Measurements from ENCODE around the gene C12orf50. TPM values are rescaled to one million over a fixed set of nuclear protein-coding genes. Genes with fewer than 3 reads are reported as not detected.
"Not testable (repeated sequence)": the region's sequence is repeated elsewhere in the genome, so short reads cannot be mapped to it uniquely, and the experiment has no call there.

C12orf50 gene
- total RNA-seq (2014; rRNA removed; shearing (Covaris generic)): not detected in 2 replicates

GRCh38 chr12:88029093-88029665, at the start of gene C12orf50:
Gene C12orf50 (minus strand): TSS chr12:88029401. CDS start chr12:88026962, 2,439 bp downstream.
- no peak for DNase-seq (ENCODE audit: low spot score)

- DNase-seq (ENCODE audit: low spot score): no peak
Observed at GRCh38 chr12:88067301-88067700, 38.1 kb upstream of the C12orf50 start.

GRCh38 chr12:88063375-88063774, 34.2 kb upstream of the C12orf50 start:
- DNase-seq (ENCODE audit: low spot score): peak; percentile 36

- no peak for DNase-seq (ENCODE audit: low spot score)
Observed at GRCh38 chr12:88062474-88062873, 33.3 kb upstream of the C12orf50 start.

- DNase-seq (ENCODE audit: low spot score): no peak
Observed at GRCh38 chr12:88058719-88059077, 29.5 kb upstream of the C12orf50 start.

DNA sequence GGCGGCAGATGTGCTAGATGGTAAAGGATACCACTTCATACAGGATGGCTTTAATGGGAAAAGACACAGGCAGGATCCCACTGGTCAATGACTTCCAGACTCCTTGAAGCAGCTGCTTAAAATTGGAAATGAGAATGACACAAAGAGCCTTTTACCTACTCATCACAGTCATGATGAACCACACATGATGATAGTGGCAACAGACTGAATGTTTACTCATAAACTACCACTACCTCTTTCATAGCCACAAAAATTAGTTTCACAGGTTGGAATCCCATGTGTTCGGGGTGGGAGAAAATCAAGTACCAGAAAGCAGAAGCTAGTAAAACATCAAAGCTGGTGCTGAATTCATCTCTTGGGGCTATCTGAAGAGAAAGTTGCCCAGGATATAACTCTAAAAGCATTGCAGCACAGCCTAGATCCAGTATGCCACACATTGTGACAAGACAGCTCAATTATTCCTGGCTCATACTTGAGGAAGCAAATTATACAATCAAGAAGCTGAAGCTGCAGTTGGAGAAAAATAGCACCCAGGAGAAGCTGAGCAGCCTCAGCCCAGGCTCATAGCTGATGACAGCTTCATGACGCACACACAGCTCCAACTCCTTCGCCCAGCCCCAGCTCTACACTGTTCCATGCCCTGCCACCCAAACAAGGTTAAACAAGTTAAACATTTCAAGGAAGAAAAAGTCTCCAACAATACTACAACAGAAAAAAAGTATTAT, 29.0 kb upstream of the C12orf50 start:
- DNase-seq (ENCODE audit: low spot score): no peak

DNA sequence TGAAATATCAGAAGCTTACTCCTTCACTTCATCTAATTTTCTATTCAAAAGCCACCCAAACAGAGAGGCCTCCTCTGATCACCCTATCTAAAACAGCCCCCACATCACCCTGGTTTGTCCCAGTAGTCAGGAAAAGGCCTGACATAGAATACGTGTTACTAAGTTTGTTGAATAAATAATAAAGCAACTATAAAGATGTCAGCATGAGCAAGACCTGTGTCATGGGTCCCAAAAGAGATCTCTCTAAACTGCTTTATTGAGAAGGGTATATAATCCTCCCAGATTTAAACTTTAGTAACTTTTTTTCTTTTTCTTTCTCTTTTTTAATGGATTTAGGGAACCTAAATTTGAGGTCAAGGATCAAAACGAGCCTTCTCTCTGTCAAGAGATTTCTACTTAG, 27.4 kb upstream of the C12orf50 start:
- no peak for DNase-seq (ENCODE audit: low spot score)

- DNase-seq (ENCODE audit: low spot score): peak; percentile 20
Observed at GRCh38 chr12:88052686-88053085, 23.5 kb upstream of the C12orf50 start.

DNA sequence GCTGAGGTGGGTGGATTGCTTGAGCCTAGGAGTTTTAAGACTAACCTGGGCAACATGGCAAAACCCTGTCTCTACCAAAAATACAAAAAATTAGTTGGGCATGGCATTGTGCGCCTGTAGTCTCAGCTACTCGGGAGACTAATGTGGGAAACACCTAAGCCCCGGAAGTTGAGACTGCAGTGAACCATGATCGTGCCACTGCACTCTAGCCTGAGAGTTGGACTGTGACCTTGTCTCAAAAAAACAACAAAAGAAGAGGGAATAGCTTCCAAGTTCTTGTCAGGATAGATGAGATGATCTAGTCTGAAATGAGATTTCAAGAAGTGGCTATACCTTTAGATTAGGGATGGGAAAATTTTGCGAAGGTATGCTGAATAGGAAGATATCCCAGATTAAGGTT, 14.8 kb upstream of the C12orf50 start:
- no peak for DNase-seq (ENCODE audit: low spot score)

- no peak for DNase-seq (ENCODE audit: low spot score)
Observed at GRCh38 chr12:88037770-88038169, 8.6 kb upstream of the C12orf50 start.

DNA sequence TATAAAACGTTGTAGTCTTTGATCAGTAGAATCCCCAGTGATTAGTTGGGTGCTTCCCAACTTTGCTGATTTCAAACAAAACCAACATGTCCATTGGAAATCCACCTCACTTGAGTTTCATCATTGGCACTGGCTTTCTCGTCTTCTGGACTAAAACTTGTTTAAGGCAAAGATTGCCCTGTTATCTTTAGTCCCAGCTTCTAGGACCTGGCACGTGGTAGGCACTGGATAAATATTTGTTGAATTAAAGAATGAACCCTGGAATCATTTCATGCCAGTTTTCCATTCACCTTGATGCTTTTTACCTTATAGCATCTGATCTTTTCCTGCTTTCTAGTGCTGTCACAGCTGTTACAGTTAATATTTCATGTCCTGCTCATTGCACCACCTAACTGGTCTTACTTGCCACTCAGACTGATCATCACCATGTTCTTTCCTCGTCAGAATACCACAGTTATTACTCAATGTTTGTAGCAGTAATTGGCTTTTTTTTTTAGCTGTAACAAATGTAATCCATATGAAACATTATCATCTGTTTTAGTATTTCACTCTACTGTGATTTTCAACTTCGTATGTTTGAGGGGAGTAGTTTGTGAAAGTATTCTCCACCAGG, 7.3 kb upstream of the C12orf50 start:
- DNase-seq (ENCODE audit: low spot score): no peak

- no peak for DNase-seq (ENCODE audit: low spot score)
Observed at GRCh38 chr12:88035907-88036289, 6.7 kb upstream of the C12orf50 start.

GRCh38 chr12:88035271-88035906, 6.2 kb upstream of the C12orf50 start:
- peak; percentile 62 for DNase-seq (ENCODE audit: low spot score)

GRCh38 chr12:88031161-88031560, 2.0 kb upstream of the C12orf50 start:
- not testable (repeated sequence) for DNase-seq (ENCODE audit: low spot score)

GRCh38 chr12:88026196-88026595, 3.0 kb downstream of the C12orf50 start:
- DNase-seq (ENCODE audit: low spot score): no peak

DNA sequence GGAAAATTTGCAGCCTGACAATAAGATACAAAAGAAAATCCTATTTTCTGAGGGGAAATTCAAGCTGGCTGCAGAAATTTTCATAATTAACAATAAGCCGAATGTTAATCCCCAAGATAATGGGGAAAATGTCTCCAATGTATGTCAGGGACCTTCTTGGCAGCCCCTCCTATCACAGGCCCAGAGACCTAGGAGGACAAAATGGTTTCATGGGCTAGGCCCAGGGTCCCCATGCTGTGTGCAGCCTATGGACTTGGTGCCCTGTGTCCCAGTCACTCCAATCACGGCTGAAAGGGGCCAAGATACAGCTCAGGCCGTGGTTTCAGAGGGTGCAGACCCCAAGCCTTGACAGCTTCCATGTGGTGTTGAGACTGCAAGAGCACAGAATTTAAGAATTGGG, 11.2 kb downstream of the C12orf50 start:
- no peak for DNase-seq (ENCODE audit: low spot score)

GRCh38 chr12:88015825-88016224, 13.4 kb downstream of the C12orf50 start:
- DNase-seq (ENCODE audit: low spot score): no peak

DNA sequence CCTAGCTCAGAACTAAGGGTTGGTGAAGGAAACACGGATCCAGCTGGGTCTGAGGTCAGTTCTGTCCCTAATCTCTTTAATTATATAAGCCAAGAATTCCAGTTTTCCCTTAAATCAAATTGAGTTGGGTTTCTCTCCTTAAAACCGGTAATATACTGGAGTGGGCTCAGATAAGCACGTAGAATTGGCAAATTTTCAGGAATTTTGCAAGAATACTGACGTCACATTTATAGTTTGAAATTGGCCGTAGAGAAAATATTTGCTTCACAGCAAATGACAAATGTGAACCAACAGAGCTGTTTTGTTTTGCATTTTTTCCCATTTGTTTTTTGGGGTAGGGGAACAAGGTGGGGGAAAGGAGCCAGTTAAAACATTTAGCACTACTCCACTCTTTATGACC, 17.4 kb downstream of the C12orf50 start:
- no peak for DNase-seq (ENCODE audit: low spot score)

DNA sequence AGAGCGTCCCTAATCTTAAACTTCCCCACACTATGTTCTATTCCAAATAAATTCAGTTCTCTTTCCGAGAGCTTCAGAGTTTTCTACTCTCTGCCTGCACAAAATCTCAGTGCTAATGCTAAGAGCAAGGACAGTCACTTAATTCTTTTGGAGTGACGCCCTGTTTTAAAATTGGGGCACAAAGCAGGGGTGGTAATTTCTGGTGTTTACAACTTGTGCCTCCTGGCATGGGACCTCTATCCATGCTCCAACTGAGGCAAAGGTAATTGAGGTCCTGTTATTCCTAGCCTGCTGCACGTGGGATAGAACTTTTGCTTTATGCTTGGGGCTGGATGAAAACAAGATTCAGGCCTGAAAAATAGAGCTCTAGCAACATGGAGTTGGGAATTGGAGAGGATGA, 22.9 kb downstream of the C12orf50 start:
- no peak for DNase-seq (ENCODE audit: low spot score)

DNA sequence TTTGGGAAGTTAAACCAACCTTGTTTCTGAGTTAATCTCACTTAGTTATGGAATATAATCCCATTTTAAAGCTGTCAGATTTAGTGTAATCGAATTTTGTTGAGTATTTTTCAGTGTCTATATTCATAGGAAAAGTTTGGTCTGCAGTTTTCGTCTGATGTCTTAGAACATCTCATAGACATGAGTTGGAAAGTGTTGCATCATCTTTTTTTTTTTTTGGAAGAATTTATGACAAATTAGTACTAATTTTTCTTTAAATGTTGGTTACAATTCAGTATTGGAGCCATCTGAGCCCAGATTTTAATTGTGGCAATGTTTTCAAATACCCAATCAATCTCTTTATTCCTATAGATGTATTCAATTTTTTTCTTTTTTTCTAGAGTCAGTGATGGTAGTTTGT, 27.9 kb downstream of the C12orf50 start:
- no peak for DNase-seq (ENCODE audit: low spot score)

DNA sequence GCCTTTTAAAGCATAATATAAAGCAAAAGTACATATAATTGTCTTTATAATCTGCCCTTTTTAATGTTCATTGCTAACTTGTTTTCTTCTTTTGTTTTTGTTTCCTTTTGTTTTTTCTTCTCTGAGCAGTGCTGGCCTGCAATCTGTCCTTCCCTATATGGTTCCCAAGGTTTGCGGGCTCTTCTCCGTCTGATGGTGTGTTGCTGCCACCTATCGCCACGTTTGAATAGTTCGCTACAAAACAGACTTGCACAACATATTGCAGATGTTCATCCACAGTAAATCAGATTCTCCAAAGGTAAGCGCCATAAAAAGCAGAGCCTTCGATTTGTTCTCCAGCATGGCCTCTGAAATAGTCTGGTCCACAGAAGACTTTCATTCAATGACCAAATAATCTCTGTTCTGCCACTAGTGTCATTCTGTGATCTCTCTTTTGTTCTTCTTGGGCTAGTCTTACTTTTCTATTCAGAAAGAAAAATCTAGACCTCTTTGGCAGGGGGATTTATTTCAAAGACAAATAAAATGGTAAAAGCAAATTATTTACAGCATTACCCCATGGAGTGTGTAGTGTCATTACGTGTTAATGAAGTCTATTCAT, 33.5 kb downstream of the C12orf50 start:
- peak; percentile 63 for DNase-seq (ENCODE audit: low spot score)

GRCh38 chr12:87991483-87991882, 37.7 kb downstream of the C12orf50 start:
- DNase-seq (ENCODE audit: low spot score): no peak

All from A172 (cell line).